NCI-H1105 (cell line): Measurements from ENCODE around the gene SLC25A24.

ENCODE experiments used
- DNase-seq: peaks from one replicate; lab custom pipeline; 2025; lab: John Stamatoyannopoulos, UW

The SLC25A24 gene

GRCh38 chr1:108097018-108097417, 103.1 kb downstream of the SLC25A24 start:
- DNase-seq = no peak

- no peak for DNase-seq
Measured at GRCh38 chr1:108096089-108096488, 104.1 kb downstream of the SLC25A24 start.

GRCh38 chr1:108089477-108089876, 110.7 kb downstream of the SLC25A24 start:
- DNase-seq = no peak

- no peak for DNase-seq
Measured at GRCh38 chr1:108085628-108086027, 114.5 kb downstream of the SLC25A24 start.

- no peak for DNase-seq
Measured at GRCh38 chr1:108084866-108085477, 115.2 kb downstream of the SLC25A24 start.
